Activated B cell treated with CpG ODN at 0.5 μM for 24 hours (primary cell): ENCODE results near the gene MUC20. TPM values are rescaled to one million over a fixed set of nuclear protein-coding genes. Genes with fewer than 3 reads are reported as not detected.

Experiments
- ATAC-seq: fragments of 200-7000 bp; cut with Tn5 transposase; one replicate; pipeline ENCODE4 v1.10.0; 2021; ENCODE audit warnings: low read depth, mild to moderate bottlenecking, moderate library complexity
- CTCF ChIA-PET: fragments of 350-600 bp; sonication (Branson Sonifier 250); formaldehyde crosslinking; loops from one replicate; lab custom pipeline; 2021; ENCODE audit warnings: antibody characterized with exemption; lab: Charles Lee
- POLR2A ChIA-PET: fragments of 350-600 bp; sonication (Branson Sonifier 250); formaldehyde crosslinking; loops from one replicate; lab custom pipeline; 2021; ENCODE audit warnings: antibody characterized with exemption; lab: Charles Lee
- DNase-seq: peaks from one replicate; pipeline ENCODE4 v3.0.0; 2022
- H3K27ac Mint-ChIP-seq: one replicate; pipeline ENCODE4 v1.8.0; 2020; ENCODE audit warnings: mixed read lengths
- H3K27me3 Mint-ChIP-seq: one replicate; pipeline ENCODE4 v1.8.0; 2021; ENCODE audit warnings: mixed read lengths
- H3K36me3 Mint-ChIP-seq: one replicate; pipeline ENCODE4 v1.8.0; 2021; ENCODE audit warnings: low read depth, mixed read lengths
- H3K4me1 Mint-ChIP-seq: one replicate; pipeline ENCODE4 v1.8.0; 2021; ENCODE audit warnings: mixed read lengths
- H3K4me3 Mint-ChIP-seq: one replicate; pipeline ENCODE4 v1.8.0; 2020; ENCODE audit warnings: mild to moderate bottlenecking, mixed read lengths
- H3K9me3 Mint-ChIP-seq: one replicate; pipeline ENCODE4 v1.8.0; 2020; ENCODE audit warnings: mixed read lengths
- intact Hi-C: fragments of 100-400 bp; cut with micrococcal nuclease; formaldehyde crosslinking; loops from one replicate; pipeline ENCODE4 v1.15.1; 2024
- total RNA-seq: library from RNA; stranded (reverse); gene quantifications from 2 replicates; pipeline ENCODE4 v1.2.3, GENCODE V29; 2022
- TF ChIP-seq, protein P1 (sequence below): fragments of 200-600 bp; IDR thresholded peaks from one replicate; pipeline ENCODE4 v1.8.0; 2022; ENCODE audit warnings: antibody characterized with exemption, mild to moderate bottlenecking

Gene MUC20
- total RNA-seq, 1 donor from 2014 or later: 4.1 TPM

DNA sequence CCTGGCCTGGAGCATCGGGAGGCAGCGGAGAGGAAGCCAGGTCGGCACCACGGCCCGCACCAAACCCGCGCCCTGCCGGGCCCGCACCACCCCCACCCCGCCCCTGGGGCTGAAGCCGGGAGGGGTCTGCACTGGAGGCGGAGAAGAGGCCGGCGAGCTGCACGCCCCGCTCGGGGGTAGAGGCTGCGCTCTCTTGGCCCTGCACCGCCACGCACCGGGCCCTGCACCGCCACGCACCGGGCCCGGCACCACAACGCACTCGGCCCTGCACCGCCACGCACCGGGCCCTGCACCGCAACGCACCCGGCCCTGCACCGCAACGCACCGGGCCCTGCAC lies 41.4 kb downstream of the MUC20 start:
- no peaks in the 10 kb centered on the region for H3K4me1 Mint-ChIP-seq
- H3K36me3 Mint-ChIP-seq: no peaks in the 10 kb centered on the region
- CTCF ChIA-PET: no interaction called here
- DNase-seq: no peak
- TF ChIP-seq, protein P1, sequence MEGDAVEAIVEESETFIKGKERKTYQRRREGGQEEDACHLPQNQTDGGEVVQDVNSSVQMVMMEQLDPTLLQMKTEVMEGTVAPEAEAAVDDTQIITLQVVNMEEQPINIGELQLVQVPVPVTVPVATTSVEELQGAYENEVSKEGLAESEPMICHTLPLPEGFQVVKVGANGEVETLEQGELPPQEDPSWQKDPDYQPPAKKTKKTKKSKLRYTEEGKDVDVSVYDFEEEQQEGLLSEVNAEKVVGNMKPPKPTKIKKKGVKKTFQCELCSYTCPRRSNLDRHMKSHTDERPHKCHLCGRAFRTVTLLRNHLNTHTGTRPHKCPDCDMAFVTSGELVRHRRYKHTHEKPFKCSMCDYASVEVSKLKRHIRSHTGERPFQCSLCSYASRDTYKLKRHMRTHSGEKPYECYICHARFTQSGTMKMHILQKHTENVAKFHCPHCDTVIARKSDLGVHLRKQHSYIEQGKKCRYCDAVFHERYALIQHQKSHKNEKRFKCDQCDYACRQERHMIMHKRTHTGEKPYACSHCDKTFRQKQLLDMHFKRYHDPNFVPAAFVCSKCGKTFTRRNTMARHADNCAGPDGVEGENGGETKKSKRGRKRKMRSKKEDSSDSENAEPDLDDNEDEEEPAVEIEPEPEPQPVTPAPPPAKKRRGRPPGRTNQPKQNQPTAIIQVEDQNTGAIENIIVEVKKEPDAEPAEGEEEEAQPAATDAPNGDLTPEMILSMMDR: no peak
- no peak overlapping the region for H3K4me3 Mint-ChIP-seq
- intact Hi-C loops: no loop called here
- no peak overlapping the region for H3K27ac Mint-ChIP-seq
- ATAC-seq: no peak
- POLR2A ChIA-PET: no interaction called here
- peaks cover 43% of the 10 kb centered on the region for H3K27me3 Mint-ChIP-seq
- no peaks in the 10 kb centered on the region for H3K9me3 Mint-ChIP-seq

DNA sequence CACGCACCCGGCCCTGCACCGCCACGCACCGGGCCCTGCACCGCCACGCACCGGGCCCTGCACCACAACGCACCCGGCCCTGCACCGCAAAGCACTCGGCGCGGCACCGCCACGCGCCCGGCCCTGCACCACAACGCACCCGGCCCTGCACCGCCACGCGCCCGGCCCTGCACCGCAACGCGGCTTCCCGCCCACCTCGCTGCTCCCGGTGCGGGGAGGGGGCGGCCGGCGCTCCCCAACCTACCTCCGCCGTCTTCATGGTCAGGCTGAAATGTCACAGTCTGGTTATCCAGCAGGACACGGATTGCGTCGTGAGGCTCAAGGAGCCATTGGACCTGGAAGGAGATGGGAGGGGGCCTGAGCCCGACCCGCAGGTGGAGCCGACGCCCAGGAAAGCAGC lies 41.8 kb downstream of the MUC20 start:
- ChIA-PET POLR2A (no interaction called here), CTCF (no interaction called here)
- no peaks in the 10 kb centered on the region for H3K4me1 Mint-ChIP-seq
- H3K27ac Mint-ChIP-seq: no peak overlapping the region
- DNase-seq (no peak), ATAC-seq (no peak)
- H3K9me3 Mint-ChIP-seq: no peaks in the 10 kb centered on the region
- H3K4me3 Mint-ChIP-seq: no peak overlapping the region
- H3K27me3 Mint-ChIP-seq: peaks cover 41% of the 10 kb centered on the region
- no peaks in the 10 kb centered on the region for H3K36me3 Mint-ChIP-seq
- intact Hi-C loops: no loop called here
- TF ChIP-seq, protein P1: no peak

GRCh38 chr3:195763076-195763830 lies 42.5 kb downstream of the MUC20 start:
- ATAC-seq (no peak), DNase-seq (no peak)
- Mint-ChIP-seq H3K4me1 (no peaks in the 10 kb centered on the region), H3K9me3 (no peaks in the 10 kb centered on the region), H3K27me3 (peaks cover 36% of the 10 kb centered on the region), H3K27ac (no peak overlapping the region), H3K36me3 (no peaks in the 10 kb centered on the region), H3K4me3 (no peak overlapping the region)
- ChIA-PET POLR2A (no interaction called here), CTCF (no interaction called here)
- TF ChIP-seq, protein P1: no peak
- intact Hi-C loops: no loop called here

DNA sequence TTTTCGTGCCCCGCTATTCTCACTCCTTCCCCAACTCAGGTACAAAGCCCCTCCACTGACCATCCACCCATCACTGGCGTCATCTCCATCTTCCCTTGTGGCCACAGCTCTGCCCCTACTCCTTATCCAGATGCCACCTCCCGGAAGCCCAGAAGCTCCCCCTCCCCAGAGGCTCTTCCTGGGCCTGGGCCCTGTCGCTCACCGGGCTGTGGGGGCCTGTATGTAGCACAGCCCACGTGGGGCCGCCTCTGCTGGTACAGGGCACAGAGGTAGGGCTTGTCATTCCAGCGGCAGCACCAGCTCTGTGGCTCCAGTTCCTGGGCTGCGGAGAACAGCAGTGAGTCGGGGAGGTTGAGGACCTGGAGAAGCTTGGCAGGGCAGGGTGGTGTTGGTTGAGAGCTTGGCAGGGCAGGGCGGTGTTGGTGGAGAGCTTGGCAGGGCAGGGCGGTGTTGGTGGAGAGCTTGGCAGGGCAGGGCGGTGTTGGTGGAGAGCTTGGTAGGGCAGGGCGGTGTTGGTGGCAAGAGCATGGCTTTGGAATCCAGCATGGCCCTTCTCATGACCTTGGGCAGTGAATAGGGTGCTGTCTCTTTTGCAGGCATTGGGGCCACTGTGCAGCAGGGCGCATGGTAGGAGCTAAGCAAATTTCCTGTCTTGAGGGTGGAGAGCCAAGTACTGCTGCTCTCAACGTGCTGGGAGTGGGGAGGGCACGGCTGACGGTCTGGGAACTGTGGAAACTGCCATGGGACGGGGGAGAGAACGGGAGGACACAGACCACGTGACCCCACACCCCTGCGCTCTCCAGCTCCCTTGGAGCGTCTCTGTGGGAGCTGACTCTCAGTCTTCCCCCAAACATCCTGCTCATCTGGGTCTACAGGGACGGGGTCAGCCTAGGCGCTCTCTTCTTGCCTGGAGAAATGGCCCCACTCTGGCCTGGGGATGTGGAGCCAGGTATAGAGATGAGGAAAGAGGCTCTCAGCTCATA lies 43.4 kb downstream of the MUC20 start:
- intact Hi-C loops: no loop called here
- Mint-ChIP-seq H3K27me3 (peaks cover 30% of the 10 kb centered on the region), H3K4me3 (no peak overlapping the region), H3K36me3 (no peaks in the 10 kb centered on the region), H3K9me3 (no peaks in the 10 kb centered on the region), H3K4me1 (no peaks in the 10 kb centered on the region), H3K27ac (no peak overlapping the region)
- CTCF ChIA-PET: no interaction called here
- ATAC-seq: no peak
- TF ChIP-seq, protein P1: no peak
- POLR2A ChIA-PET: no interaction called here
- no peak for DNase-seq

- no peak for ATAC-seq
- Mint-ChIP-seq H3K9me3 (no peaks in the 10 kb centered on the region), H3K4me3 (no peak overlapping the region), H3K4me1 (no peaks in the 10 kb centered on the region), H3K36me3 (no peaks in the 10 kb centered on the region), H3K27ac (no peak overlapping the region), H3K27me3 (peaks cover 21% of the 10 kb centered on the region)
- intact Hi-C loops: no loop called here
- ChIA-PET POLR2A (no interaction called here), CTCF (no interaction called here)
- no peak for DNase-seq
- TF ChIP-seq, protein P1: no peak
These were observed 44.4 kb downstream of the MUC20 start for GRCh38 chr3:195764961-195765706.
